Measurements from ENCODE around the gene EHD4.

DNA sequence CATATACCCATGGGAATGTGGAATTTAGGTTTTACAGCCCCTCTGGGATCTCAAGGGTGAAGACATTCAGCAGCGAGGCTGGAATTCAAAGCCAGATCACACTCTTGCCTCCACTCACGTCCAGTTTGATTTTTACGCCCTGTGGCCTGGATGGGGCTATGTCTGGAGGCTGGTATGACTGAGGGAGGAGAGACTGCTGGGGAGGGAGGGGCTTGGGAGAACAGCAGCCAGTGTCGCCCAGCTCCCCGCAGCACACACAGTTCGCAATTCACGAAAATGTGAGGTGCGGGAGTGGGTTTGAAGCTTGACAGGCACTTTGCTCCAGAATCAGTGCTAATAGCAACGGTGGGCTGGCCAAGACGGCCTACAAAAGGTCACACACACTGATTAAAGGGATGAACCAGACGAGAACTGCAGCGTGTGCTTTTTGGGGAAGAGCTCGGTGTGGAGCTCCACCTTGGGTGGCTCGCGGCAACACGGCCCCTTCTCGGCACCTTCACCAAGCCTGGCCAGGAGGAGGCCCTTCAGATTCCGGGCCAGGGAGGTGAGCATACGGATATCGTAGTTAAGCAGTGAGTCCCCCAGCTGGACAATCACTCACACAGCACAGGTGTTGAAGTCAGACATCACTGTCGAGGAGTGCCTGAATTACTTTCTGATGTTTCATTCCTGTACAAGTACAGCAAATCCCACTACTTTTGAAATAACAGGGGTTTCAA lies 16.4 kb downstream of the EHD4 start:
- TF ChIP-seq, protein P1, sequence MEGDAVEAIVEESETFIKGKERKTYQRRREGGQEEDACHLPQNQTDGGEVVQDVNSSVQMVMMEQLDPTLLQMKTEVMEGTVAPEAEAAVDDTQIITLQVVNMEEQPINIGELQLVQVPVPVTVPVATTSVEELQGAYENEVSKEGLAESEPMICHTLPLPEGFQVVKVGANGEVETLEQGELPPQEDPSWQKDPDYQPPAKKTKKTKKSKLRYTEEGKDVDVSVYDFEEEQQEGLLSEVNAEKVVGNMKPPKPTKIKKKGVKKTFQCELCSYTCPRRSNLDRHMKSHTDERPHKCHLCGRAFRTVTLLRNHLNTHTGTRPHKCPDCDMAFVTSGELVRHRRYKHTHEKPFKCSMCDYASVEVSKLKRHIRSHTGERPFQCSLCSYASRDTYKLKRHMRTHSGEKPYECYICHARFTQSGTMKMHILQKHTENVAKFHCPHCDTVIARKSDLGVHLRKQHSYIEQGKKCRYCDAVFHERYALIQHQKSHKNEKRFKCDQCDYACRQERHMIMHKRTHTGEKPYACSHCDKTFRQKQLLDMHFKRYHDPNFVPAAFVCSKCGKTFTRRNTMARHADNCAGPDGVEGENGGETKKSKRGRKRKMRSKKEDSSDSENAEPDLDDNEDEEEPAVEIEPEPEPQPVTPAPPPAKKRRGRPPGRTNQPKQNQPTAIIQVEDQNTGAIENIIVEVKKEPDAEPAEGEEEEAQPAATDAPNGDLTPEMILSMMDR (IDR thresholded peaks at IDR 0.05), result no peak
- TF ChIP-seq EP300 (IDR thresholded peaks at IDR 0.05) (no peak), POLR2A (IDR thresholded peaks at IDR 0.05) (no peak), POLR2AphosphoS5 (IDR thresholded peaks at IDR 0.05) (no peak)

All from gastroesophageal sphincter (tissue), 3 donors.